ENCODE measurements around the gene B4GALNT2. TPM values are rescaled to one million over a fixed set of nuclear protein-coding genes. Genes with fewer than 3 reads are reported as not detected.

The B4GALNT2 gene
- total and polyA plus RNA-seq, 2 of the 13 experiments (the other 11 are each of a cell fraction or from before 2014, with no cell fraction given) = not detected

- no peaks in the 10 kb centered on the region for H3K36me3 ChIP-seq (replicated peaks in 1 of 2; ENCODE audit: control insufficient read depth in 1 of 2, insufficient read depth in 2 of 2, low read length in 2 of 2)
- ChIA-PET POLR2A (no interaction called here), CTCF (ENCODE audit: low intra/inter-chr PET ratio, low total read pairs) (no interaction called here)
- DNase-seq (ENCODE audit: low spot score) = no peak
- WGBS (ENCODE audit: low lambda C conversion rate) = 100% methylated on average over 1 of the region's 1 CpG
- no peaks in the 10 kb centered on the region for H3K9me3 ChIP-seq (ENCODE audit: low read length)
- in situ Hi-C loops (cut with HindIII; ENCODE audit: extremely low pct_ligation_motif_present, low pct_unique_long_range_greater_than_20kb) = no loop called here
- H3K79me2 ChIP-seq (ENCODE audit: insufficient read depth, low read length) = no peaks in the 10 kb centered on the region
- H3K4me1 ChIP-seq (ENCODE audit: insufficient read depth, low read length) = peaks cover 31% of the 10 kb centered on the region
- 0 out of 5 replicates have a peak, but pooled peaks cover 0 to 3% of the 10 kb centered on the region in 2 experiments for H3K27me3 ChIP-seq (ENCODE audit: control insufficient read depth in 1 of 2, insufficient read depth in 2 of 2, low read length in 2 of 2)
- H3K27ac ChIP-seq (ENCODE audit: extremely low read length, insufficient read depth, low read length) = no peak overlapping the region
- no peak overlapping the region for H3K9ac ChIP-seq (ENCODE audit: insufficient read depth, low read depth, low read length)
- no TSS peak for BruUV-seq (replicated peaks)
- intact Hi-C loops (cut with micrococcal nuclease; ENCODE audit: unreplicated experiment) = no loop called here
- no peak for ATAC-seq
- no peak overlapping the region for H2AFZ ChIP-seq (ENCODE audit: low read length)
- no peak overlapping the region for H3K4me2 ChIP-seq (ENCODE audit: low read depth, low read length)
- FAIRE-seq = no peak
- no peaks in the 10 kb centered on the region for H4K20me1 ChIP-seq (ENCODE audit: insufficient read depth, low read length)
- H3K4me3 ChIP-seq (replicated peaks in 1 of 3; ENCODE audit: insufficient read depth in 1 of 3, low read depth in 2 of 3, low read length in 3 of 3) = no peak overlapping the region
- TF ChIP-seq ZNF430 (CRISPR knock-in tag; IDR thresholded peaks at IDR 0.05) (no peak), HOXD1 (CRISPR knock-in tag; IDR thresholded peaks at IDR 0.05) (no peak), SSRP1 (CRISPR knock-in tag; IDR thresholded peaks at IDR 0.05) (no peak), SOX13 (IDR thresholded peaks at IDR 0.05) (no peak), SOX13 (CRISPR knock-in tag; conservative IDR thresholded peaks at IDR 0.05 in 1 of 2, IDR thresholded peaks at IDR 0.05 in 1 of 2) (no peak), ZNF205 (CRISPR knock-in tag; IDR thresholded peaks at IDR 0.05) (no peak), ZBTB10 (CRISPR knock-in tag; IDR thresholded peaks at IDR 0.05; ENCODE audit: borderline replicate concordance) (no peak), ZNF138 (CRISPR knock-in tag; IDR thresholded peaks at IDR 0.05; ENCODE audit: low read depth) (no peak), ZNF329 (CRISPR knock-in tag; IDR thresholded peaks at IDR 0.05; ENCODE audit: low read depth) (no peak), LCORL (IDR thresholded peaks at IDR 0.05) (no peak), LCORL (CRISPR knock-in tag; IDR thresholded peaks at IDR 0.05) (no peak), PATZ1 (CRISPR knock-in tag; IDR thresholded peaks at IDR 0.05) (no peak), SKIL (CRISPR knock-in tag; IDR thresholded peaks at IDR 0.05; ENCODE audit: borderline replicate concordance) (no peak), BRCA1 (CRISPR knock-in tag; IDR thresholded peaks at IDR 0.05) (no peak), HNF1B (CRISPR knock-in tag; IDR thresholded peaks at IDR 0.05) (no peak), NR2F2 (IDR thresholded peaks at IDR 0.05; ENCODE audit: borderline replicate concordance, low read depth) (no peak), ZNF530 (CRISPR knock-in tag; IDR thresholded peaks at IDR 0.05; ENCODE audit: low read depth) (no peak), ZNF792 (CRISPR knock-in tag; IDR thresholded peaks at IDR 0.05) (no peak), MXI1 (IDR thresholded peaks at IDR 0.05; ENCODE audit: borderline replicate concordance, low read depth, low read length) (no peak)
These were observed 22.1 kb upstream of the B4GALNT2 start for GRCh38 chr17:49110509-49110908.
